Amniotic stem cell (primary cell): Measurements from ENCODE around the gene IGF1R.
A peak's percentile ranks its signal among the peaks of the same experiment; 100 is the strongest.

Experiments
- DNase-seq: peaks from one replicate; lab custom pipeline; 2025; lab: John Stamatoyannopoulos, UW

The IGF1R gene

GRCh38 chr15:98725874-98726273 is 77.5 kb downstream of the IGF1R start:
- DNase-seq, result no peak

GRCh38 chr15:98727115-98728040 is 79.0 kb downstream of the IGF1R start:
- peak; percentile 86 for DNase-seq

- no peak for DNase-seq
These were observed 79.9 kb downstream of the IGF1R start for GRCh38 chr15:98728082-98728810.

DNA sequence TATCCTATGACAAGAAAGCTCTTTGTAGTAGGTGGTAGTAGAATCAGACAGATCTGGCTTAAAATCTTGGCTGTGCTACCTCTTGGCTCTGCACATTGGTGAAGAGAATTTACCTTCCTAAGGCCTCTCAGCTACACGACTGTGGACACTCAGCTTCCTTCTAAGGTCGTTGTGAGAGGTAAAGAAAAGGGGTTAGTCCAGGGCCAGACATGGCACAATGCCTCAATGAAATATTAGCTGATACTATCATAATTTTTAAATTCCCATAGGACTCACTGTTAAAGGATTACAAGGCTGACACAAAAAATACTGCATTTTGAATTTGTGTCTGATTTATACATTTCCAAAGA is 80.4 kb downstream of the IGF1R start:
- no peak for DNase-seq

DNA sequence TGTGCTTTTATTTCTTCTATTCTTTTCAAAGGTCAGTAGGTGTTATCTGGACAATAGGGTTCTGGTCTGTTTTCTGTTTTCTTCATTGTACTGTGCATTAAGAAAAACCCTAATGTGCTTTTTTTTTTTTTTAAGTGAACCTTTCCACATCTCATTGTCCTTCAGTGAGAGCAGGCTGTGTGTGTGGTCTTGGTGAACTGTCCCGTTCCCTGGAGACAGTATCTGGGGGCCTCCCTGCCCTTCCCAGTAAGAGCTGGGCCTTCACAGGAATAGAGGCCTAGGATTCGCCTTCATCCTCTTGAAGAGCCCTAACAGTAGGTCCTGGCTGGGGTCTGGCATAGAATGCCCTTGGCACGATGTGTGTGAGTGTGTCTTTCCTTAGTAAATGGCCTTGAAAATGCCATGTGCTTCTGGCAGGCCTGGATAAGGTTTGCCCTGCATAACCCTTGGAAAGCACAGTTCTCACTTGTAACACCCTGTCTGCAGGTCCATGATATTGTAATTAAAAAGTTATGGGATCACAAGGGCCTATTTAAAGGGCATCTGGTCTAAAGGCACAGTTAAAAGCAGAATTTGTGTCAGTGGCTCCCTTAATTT is 81.2 kb downstream of the IGF1R start:
- DNase-seq, result no peak

DNA sequence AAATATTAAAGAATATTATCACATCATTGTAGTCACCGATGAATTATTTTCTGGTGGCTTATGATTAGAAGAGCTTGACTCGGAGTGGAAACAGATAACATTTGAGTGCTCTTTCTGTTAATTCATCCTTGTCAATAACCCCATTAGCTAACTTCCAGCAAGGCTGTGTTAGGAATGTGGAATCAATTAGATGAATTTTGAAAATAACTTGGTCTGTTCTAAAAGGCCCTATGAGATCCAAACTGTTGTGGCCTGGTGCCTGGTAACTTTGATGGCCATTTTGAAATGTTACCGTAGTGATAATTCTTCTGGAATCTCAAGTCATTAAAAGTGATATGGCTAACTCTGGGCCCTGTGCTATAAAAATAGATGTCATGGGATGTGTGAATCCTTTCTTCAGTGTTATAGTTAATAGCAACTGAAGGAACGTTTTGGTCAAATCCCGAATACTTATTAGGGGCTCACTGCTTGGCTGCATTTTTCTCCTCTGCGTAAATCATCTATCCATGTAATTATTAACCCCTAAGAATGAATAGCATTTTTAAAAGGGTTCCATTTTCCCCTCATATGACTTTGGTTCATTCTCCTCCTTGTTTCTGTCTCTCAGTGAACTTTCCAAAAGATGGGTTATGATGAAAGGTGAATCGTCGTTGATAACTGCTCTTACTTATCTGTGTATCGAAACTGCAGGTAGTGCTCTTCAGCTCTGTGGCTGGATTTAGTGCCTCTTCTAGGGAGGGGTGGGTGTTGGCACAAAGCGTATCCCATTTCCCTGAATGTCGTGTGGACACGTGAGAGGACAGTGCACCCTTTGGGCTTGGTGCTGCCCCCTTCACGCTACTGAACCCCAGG is 82.7 kb downstream of the IGF1R start:
- no peak for DNase-seq

DNA sequence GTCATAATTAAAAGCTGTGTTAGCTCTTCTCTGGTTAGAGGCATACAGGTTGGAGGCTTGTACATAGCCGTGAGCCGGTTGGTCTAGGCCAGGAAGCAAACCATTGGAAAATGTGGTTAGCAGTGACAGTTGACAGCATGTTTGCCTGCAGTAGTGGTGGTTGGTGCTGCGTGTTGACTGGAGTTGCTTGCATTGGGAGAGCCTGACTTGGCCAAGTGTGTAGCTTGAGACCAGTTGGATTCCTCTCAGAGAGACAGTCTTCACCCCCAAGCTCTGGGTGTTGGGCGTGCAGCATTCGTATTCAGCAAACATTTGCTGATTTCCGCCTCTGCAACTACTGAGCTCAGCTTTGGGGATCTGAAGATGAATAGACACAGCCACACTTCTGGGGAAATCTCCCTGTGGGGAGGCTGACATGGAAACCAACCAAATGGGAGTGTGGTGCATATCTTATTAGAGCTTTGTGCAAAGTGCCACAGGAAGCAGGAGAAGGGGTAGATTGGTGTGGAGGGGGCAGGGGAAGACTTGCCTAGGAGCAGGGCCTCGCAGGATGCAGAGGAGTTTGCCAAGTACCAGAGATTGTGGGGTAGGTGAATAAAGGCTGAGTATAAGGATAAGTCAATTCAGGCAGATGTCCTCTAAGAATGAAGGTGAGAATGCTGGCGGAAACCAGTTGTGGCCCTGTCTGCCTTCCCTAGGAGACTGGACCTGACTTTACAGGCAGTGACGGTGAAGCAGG is 83.5 kb downstream of the IGF1R start:
- DNase-seq, result no peak

GRCh38 chr15:98733098-98733497 is 84.8 kb downstream of the IGF1R start:
- DNase-seq, result no peak

- no peak for DNase-seq
These were observed 86.3 kb downstream of the IGF1R start for GRCh38 chr15:98734466-98735199.

DNA sequence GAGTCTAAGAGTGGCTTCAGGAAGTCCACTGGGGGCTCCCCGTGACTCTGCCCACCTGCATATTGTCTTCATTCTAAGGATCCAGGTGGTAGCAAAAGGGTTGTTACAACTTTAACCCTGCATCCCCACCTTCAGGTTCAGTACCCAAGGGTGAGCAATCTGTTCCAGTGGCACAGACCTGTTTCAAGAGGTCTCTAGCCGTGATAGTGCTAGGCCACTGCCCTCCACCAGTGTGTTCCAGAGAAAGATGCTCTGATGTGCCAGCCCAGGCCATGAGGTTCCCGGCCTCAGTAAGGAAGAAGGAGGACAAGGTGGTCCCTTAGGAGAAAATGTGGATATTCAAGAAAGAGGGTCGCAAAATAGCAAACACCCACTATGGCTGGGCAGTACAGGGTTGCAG is 87.0 kb downstream of the IGF1R start:
- DNase-seq, result no peak

DNA sequence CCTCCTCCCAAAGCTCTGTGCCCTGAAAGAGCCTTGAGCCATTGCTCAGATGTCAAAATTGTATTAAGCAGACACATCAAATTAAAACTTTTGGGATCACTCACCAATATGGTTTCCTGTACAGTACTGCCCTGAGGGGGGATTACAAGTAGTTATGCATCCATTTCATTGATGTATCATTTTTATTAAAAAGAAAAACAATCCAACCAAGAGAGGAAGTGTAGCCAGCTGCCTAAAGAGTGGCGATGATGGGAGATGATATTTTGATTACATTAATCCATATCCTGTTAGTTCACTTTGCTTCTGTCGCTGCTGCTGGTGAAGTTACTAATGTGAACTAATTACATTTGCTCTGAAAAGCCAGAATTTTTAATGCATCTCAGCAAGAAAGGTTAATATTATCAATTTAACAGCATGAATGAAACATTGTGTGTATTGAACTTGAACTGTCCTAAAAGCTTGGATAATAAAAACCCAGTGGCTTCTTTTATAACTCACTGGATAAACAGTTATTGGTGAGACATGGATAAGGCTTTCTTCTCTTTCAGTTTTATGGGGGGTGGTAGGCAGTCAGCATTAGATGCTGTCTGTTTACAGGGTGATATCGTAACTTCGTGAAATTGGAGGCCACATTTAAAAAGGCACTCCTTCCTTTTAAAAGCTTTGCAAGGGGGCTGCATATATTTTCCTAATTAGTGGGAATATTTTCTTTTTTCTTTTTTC is 87.7 kb downstream of the IGF1R start:
- DNase-seq, result no peak

GRCh38 chr15:98737159-98737558 is 88.8 kb downstream of the IGF1R start:
- DNase-seq, result no peak

DNA sequence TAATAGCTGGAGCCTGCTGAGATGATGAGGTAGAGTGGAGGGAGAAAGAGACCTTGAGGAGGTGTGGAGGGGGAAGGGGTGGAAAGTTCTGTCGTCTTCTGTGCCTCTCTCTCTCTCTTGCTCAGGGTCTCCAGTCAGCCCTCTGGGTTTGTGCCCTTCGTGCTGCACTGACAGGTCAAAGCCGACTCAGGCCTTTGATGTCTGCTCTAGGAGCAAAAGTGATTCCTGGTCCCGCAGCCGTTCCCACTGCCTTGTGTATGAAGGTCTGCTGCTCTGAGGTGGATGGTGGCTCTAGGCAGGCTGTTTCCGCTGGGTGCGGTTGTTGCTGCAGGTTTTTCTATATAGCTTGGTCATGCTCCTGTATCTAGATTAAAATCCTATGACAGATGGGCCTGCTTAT is 89.4 kb downstream of the IGF1R start:
- DNase-seq, result no peak

DNA sequence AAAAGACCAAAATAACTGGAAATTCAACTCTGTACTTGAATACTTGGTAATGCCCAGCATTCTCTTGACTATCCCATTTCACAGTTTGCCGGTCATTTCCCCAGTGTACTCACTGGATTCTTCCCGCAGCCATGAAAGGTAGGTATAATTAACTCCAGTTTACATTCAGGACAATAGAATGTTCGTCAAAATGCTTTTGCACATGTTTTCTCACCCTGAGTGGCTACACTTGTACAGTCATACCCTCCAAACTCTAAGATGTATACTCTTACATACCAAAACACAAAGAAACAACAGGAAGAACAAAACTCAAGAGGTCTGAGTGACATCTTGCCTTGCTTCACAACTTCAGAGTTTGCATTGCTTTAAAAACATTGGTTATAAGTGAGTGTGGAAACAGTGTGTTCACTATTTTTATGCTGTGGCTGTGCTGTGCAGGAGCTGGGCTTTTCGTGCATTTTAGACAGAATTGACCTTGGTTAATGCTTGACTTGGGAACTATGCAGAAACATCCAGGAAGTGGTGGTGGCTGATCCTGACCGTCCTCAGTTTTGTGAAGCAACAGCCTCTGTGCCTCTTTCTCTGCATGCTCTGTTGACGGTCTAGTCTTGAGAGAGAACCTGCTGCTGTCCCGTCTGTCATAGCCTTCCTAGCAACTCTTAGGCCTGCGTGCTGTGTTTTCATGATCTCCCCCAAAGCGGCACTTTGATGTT is 90.5 kb downstream of the IGF1R start:
- DNase-seq, result no peak

DNA sequence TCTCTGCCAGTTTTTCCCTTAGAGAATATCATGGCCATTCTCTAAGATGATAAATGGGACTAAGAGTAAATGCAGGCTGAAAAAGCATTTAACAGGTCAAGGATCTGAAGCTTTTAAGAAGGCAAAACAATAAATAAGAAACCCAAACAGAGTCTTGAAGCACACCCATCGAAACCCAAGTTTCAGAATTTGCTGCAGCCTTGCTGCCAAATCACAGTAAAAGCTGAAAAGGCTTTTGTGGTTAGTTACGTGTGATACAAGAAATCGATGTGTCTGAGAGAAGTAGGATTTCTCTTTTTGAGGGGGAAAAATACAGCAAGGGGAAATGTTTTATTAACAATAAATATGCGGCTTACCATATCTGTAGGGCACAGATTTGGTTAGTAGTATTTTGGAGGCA is 92.0 kb downstream of the IGF1R start:
- no peak for DNase-seq

DNA sequence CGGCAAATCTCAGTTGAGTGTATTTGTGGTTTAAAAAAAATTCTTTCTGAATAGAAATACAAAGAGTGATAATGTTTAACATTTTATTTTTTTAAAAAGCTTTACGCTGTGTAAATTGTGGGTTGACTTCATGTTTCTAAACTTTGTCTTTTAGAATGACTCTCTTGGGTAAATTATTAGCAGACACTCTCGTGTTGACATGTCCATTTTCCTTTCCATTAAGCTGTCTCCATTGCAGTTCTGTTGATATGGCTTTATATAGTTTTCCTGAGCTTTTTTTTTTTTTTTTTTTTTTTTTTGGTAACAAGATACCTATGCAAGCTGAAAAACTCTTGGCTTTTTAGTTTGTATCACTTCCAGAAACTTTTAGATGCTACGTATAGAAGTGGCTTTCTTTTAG is 92.6 kb downstream of the IGF1R start:
- DNase-seq, result no peak

DNA sequence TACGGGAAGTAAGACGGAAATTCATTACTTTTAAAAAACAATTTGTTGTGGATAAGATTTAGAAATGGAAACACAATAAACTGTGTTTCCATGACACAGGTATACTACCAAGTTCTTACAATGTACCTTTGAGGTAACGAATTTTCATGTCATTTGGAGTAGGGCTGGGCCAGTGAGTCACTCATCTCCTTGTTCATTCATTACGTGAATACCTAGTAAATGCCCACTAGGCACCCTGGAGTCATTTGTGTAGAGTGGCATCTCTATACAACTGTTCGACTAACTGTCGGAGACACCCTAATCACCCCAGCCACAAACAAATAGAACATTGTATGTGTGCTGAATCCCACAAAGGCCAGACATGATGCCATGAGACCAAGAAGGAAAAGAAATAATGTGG is 94.8 kb downstream of the IGF1R start:
- DNase-seq, result no peak

DNA sequence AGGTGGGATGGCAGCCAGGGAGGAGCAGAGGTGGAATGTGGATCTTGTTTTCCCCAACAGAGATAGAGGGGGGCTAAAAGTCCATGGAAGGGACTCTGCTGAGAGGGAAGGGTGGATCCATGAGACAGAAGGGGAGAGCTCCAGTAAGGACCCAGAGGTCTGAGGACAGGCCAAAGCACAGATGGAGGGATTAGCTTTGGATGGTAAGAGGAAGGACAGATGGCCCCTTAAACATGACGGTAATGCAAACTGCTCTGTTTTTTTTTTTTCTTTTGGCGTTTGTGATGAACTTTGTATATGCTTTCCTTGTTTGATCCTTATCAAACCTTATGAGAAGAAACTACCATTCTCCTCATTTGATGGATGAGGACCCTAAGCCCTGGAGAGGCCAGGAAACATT is 96.2 kb downstream of the IGF1R start:
- no peak for DNase-seq

- DNase-seq, result no peak
These were observed 96.8 kb downstream of the IGF1R start for GRCh38 chr15:98745179-98745578.
